Measurements from ENCODE around the gene TOPBP1.
A peak's percentile ranks its signal among the peaks of the same experiment; 100 is the strongest.
"Not testable (repeated sequence)": the region's sequence is repeated elsewhere in the genome, so short reads cannot be mapped to it uniquely, and the experiment has no call there.

The TOPBP1 gene

DNA sequence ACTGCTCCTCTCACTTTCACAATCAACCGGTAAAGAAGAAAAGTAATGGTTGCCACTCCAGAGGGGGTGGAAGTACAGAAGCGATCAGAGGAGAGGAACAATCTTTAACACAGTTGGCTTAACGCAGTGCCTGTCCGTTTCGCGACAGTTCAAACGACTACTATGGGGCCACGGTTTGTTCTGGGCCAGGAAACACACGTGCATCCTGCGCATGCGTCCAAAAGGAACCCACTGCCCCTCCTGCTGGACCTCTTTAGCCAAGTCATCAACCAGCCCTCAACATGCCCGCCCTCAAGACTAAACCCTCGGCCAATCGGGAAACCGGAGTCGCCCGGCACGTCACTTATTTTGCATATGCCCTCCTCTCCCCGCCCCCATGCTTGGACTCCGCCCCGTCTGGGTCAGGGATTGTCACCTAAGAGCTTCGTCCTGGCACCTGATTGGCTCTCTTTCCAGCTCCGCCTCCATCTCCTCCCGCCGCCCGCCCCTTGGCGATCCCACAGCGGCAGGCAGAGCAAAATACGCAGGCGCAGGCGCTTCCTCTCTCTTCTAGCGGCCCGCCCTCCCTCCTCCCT, 88.6 kb downstream of the TOPBP1 start:
- ATAC-seq = peak; percentile 93
- peak overlapping the region; percentile 99 for H3K27ac Mint-ChIP-seq
- peaks cover 28% of the 10 kb centered on the region for H3K36me3 Mint-ChIP-seq
- peaks cover 74% of the 10 kb centered on the region for H3K4me1 Mint-ChIP-seq
- peak overlapping the region; percentile 84 for H3K4me3 Mint-ChIP-seq
- H3K27me3 Mint-ChIP-seq = no peaks in the 10 kb centered on the region
- no peaks in the 10 kb centered on the region for H3K9me3 Mint-ChIP-seq

GRCh38 chr3:133572158-133573053, 89.3 kb downstream of the TOPBP1 start:
- Mint-ChIP-seq H3K4me1 (peaks cover 74% of the 10 kb centered on the region), H3K27ac (peak overlapping the region; percentile 99), H3K4me3 (peak overlapping the region; percentile 84), H3K27me3 (no peaks in the 10 kb centered on the region), H3K9me3 (no peaks in the 10 kb centered on the region), H3K36me3 (peaks cover 20% of the 10 kb centered on the region)
- peak; percentile 37 for ATAC-seq

GRCh38 chr3:133570937-133571320, 90.8 kb downstream of the TOPBP1 start:
- no peak for ATAC-seq
- no peak overlapping the region for H3K4me3 Mint-ChIP-seq
- H3K27ac Mint-ChIP-seq = peak overlapping the region; percentile 99
- no peaks in the 10 kb centered on the region for H3K27me3 Mint-ChIP-seq
- no peaks in the 10 kb centered on the region for H3K9me3 Mint-ChIP-seq
- peaks cover 8% of the 10 kb centered on the region for H3K36me3 Mint-ChIP-seq
- H3K4me1 Mint-ChIP-seq = peaks cover 67% of the 10 kb centered on the region

GRCh38 chr3:133570139-133570936, 91.4 kb downstream of the TOPBP1 start:
- H3K36me3 Mint-ChIP-seq = peaks cover 4% of the 10 kb centered on the region
- H3K4me1 Mint-ChIP-seq = peaks cover 62% of the 10 kb centered on the region
- no peaks in the 10 kb centered on the region for H3K9me3 Mint-ChIP-seq
- no peak overlapping the region for H3K4me3 Mint-ChIP-seq
- no peak for ATAC-seq
- H3K27ac Mint-ChIP-seq = peak overlapping the region; percentile 18
- no peaks in the 10 kb centered on the region for H3K27me3 Mint-ChIP-seq

DNA sequence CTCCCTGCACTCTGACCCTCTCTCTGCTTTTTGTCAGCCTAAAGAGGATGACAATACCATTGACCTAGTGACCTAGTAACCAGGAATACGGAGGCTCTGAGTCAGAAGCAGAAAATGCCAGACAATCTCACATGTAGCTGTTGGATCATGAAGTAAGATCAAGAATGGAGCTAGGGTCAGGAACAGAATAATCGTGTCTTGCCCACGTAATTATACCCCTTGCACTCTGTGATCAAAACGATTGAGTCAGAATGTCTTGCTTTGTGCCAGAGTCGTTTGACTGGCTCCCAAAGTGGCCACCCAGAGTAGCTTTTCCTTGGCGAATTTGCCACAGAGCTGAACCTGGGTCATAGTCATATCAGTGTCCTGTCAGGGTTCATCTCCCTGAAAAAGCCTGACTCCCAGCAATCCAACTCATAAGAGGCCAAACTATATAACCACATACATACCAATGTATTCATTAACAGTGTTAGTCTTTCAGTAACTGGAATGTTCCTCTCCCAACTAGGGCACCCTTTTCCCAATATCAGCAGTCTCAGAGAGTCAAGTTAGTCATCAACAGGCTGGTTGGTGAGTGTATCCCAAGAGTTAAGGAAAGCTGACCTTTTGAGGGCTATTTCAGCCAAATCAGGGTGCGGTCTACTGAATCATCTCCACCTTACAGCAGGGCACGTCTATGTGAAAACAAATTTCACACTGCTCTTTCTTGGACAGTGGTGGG, 93.3 kb downstream of the TOPBP1 start:
- Mint-ChIP-seq H3K9me3 (no peaks in the 10 kb centered on the region), H3K36me3 (no peaks in the 10 kb centered on the region), H3K4me1 (peaks cover 54% of the 10 kb centered on the region), H3K4me3 (no peak overlapping the region), H3K27me3 (no peaks in the 10 kb centered on the region), H3K27ac (peak overlapping the region; percentile 18)
- ATAC-seq = no peak

DNA sequence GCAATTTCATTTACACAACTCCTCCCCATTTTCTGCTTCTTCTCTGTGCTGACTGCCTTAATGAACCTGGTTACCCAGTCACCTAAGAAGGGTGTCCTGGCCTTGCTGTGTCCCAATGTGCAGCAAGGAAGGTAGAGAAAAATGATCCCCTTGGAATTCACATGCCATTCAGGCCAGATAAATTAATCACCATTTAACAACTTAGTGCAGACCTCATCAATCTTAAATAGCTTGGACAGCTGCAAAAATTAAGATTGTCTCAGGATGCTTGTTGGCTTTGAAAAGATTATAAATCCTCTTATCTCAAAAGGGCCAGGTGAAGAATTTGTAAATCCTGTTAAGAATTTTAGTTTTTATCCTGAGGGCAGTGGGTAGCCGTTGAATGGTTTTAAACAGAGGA, 97.9 kb downstream of the TOPBP1 start:
- peaks cover 19% of the 10 kb centered on the region for H3K4me1 Mint-ChIP-seq
- no peak for ATAC-seq
- H3K36me3 Mint-ChIP-seq = no peaks in the 10 kb centered on the region
- H3K27me3 Mint-ChIP-seq = no peaks in the 10 kb centered on the region
- H3K4me3 Mint-ChIP-seq = no peak overlapping the region
- H3K27ac Mint-ChIP-seq = peak overlapping the region; percentile 2
- H3K9me3 Mint-ChIP-seq = peaks cover under 1% of the 10 kb centered on the region

DNA sequence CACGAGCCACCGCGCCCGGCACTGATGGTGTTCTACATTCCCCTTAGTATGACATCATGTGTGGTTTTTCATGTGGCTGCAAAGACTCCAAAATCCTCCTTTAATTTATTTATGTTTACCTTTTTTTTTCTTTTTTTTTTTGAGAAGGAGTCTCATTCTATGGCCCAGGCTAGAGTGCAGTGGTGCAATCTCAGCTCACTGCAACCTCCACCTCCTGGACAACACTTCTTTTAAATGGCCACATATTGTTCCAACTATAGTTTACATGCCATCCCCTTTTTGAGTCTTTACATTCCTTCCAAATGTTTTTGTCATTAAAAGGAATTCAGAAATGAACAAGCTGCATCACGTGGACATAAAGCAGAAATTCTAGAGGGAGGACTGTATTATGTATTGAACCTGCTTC, 98.6 kb downstream of the TOPBP1 start:
- peaks cover 15% of the 10 kb centered on the region for H3K4me1 Mint-ChIP-seq
- H3K27me3 Mint-ChIP-seq = no peaks in the 10 kb centered on the region
- peak overlapping the region; percentile 2 for H3K27ac Mint-ChIP-seq
- H3K4me3 Mint-ChIP-seq = no peak overlapping the region
- no peak for ATAC-seq
- H3K9me3 Mint-ChIP-seq = peaks cover 3% of the 10 kb centered on the region
- no peaks in the 10 kb centered on the region for H3K36me3 Mint-ChIP-seq

DNA sequence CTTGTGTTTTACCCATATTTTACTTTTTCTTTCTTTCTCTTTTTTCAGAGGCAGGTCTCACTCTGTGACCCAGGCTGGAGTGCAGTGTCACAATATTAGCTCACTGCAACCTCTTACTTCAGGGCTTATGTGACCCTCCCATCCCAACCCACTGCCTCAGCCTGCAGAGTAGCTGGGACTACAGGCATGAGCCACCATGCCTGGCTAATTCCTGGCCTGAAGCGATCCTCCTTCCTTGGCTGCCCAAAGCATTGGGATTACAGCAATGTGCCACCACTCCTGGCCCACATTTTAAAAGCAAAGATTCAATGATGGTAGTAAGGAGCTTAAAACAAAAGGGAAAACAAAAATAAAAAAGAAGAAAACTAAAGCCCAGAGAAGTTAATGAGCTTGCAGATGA, 99.4 kb downstream of the TOPBP1 start:
- peaks cover 7% of the 10 kb centered on the region for H3K4me1 Mint-ChIP-seq
- no peaks in the 10 kb centered on the region for H3K36me3 Mint-ChIP-seq
- ATAC-seq = no peak
- peaks cover 3% of the 10 kb centered on the region for H3K9me3 Mint-ChIP-seq
- peak overlapping the region; percentile 35 for H3K27ac Mint-ChIP-seq
- H3K4me3 Mint-ChIP-seq = no peak overlapping the region
- H3K27me3 Mint-ChIP-seq = no peaks in the 10 kb centered on the region

- no peaks in the 10 kb centered on the region for H3K4me1 Mint-ChIP-seq
- peak; percentile 48 for ATAC-seq
- H3K27ac Mint-ChIP-seq = no peak overlapping the region
These were observed 100.1 kb downstream of the TOPBP1 start for GRCh38 chr3:133561679-133562078.

GRCh38 chr3:133551589-133551988, 110.2 kb downstream of the TOPBP1 start:
- H3K9me3 Mint-ChIP-seq, ATAC-seq, H3K36me3 Mint-ChIP-seq, H3K4me3 Mint-ChIP-seq, H3K27me3 Mint-ChIP-seq, H3K27ac Mint-ChIP-seq: not testable (repeated sequence)
- H3K4me1 Mint-ChIP-seq = peaks cover 18% of the 10 kb centered on the region

More at GRCh38 chr3:133561679-133562078, 100.1 kb downstream of the TOPBP1 start:
- no peak overlapping the region for H3K4me3 Mint-ChIP-seq
- H3K9me3 Mint-ChIP-seq = peaks cover 3% of the 10 kb centered on the region
- no peaks in the 10 kb centered on the region for H3K36me3 Mint-ChIP-seq
- no peaks in the 10 kb centered on the region for H3K27me3 Mint-ChIP-seq

Measured in stimulated activated memory B cell treated with anti-CD40 and anti-IgM and Interleukin-4, amounts not matched to agents 10 μg/mL and 1 μg/mL and 100 μg/mL, for 72 hours (primary cell).